ENCODE measurements around the gene BFAR. TPM values are rescaled to one million over a fixed set of nuclear protein-coding genes. Genes with fewer than 3 reads are reported as not detected.

BFAR gene
- total and polyA plus RNA-seq, 2 of the 8 experiments (the other 6 are each of a cell fraction or from before 2014, with no cell fraction given) = 56.9 to 78.2 TPM

DNA sequence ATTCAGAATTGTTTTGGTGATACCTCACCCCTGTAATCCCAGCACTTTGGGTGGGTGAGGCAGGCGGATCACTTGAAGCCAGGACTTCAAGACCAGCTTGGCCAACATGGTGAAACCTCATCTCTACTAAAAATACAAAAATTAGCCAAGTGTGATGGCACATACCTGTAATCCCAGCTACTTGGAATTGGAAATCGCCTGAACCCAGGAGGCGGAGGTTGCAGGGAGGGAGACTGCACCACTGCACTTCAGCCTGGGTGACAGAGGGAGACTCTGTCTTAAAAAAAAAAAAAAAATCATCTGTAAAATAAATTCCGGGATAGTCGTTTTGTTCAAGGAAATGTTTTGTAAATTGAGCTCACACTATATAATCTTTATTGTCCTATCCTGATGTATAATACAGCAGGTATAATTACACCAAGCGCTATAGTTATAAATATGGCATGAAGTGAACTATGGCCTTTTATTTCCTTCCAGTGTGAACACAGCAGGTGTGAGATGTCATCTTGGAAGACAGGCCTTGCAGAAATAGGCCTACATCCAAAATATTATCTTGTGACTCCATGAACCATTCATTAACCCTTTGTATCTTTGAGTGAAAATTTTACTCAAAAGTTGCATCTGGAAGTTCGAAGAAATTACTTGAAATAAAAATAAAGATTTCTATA lies 35.9 kb downstream of the BFAR start:
- Histone ChIP-seq H3K4me1 (replicated peaks in 1 of 4; ENCODE audit: control insufficient read depth in 3 of 4, insufficient read depth in 4 of 4, low read length in 3 of 4) (no peaks in the 10 kb centered on the region), H3K56ac (replicated peaks; ENCODE audit: insufficient read length, low read depth, low read length) (no peak overlapping the region), H2AFZ (ENCODE audit: low read length) (no peak overlapping the region), H3K36me3 (ENCODE audit: control insufficient read depth in 2 of 4, insufficient read depth in 4 of 4, low read length in 3 of 4) (peaks cover 21 to 42% (median 34%) of the 10 kb centered on the region in 4 experiments), H3K4me3 (ENCODE audit: extremely low read depth in 1 of 4, insufficient read depth in 2 of 4, low read depth in 3 of 4, low read length in 4 of 4) (no peak overlapping the region), H4K5ac (ENCODE audit: insufficient read length, low read depth, low read length) (no peak overlapping the region), H3K9ac (replicated peaks in 1 of 4; ENCODE audit: extremely low read depth in 1 of 4, low read depth in 3 of 4, low read length in 3 of 4) (no peak overlapping the region), H4K8ac (ENCODE audit: extremely low read depth, insufficient read depth, low read length) (no peak overlapping the region), H3K23ac (ENCODE audit: insufficient read length) (no peak overlapping the region), H3K14ac (ENCODE audit: insufficient read length) (no peak overlapping the region), H2BK12ac (ENCODE audit: low read depth, low read length) (no peak overlapping the region), H2BK20ac (ENCODE audit: low read length) (no peak overlapping the region), H3K27me3 (replicated peaks in 1 of 4; ENCODE audit: control insufficient read depth in 3 of 4, extremely low read depth in 1 of 4, insufficient read depth in 3 of 4, low read length in 3 of 4) (no peaks in the 10 kb centered on the region), H4K20me1 (replicated peaks in 1 of 2; ENCODE audit: control insufficient read depth in 1 of 2, insufficient read depth in 2 of 2, low read length in 2 of 2) (peaks cover 2 to 3% of the 10 kb centered on the region in 2 experiments), H3K79me1 (ENCODE audit: low read depth, low read length) (no peaks in the 10 kb centered on the region), H3K4me2 (ENCODE audit: insufficient read depth in 1 of 2, low read depth in 2 of 2, low read length in 2 of 2) (no peak overlapping the region), H3K18ac (ENCODE audit: extremely low read depth, low read length) (no peak overlapping the region), H3K4ac (replicated peaks; ENCODE audit: insufficient read length, low read depth, low read length) (no peak overlapping the region), H4K91ac (replicated peaks; ENCODE audit: insufficient read length, low read length) (no peak overlapping the region), H2BK5ac (ENCODE audit: low read depth, low read length) (no peak overlapping the region), H2BK120ac (replicated peaks; ENCODE audit: low read depth, low read length) (no peak overlapping the region), H2AK5ac (ENCODE audit: low read depth, low read length) (no peak overlapping the region), H3K79me2 (ENCODE audit: control insufficient read depth in 1 of 2, insufficient read depth in 2 of 2, low read length in 2 of 2) (no peaks in the 10 kb centered on the region), H3K27ac (ENCODE audit: low read depth, low read length) (no peak overlapping the region), H3K23me2 (ENCODE audit: low read depth, low read length) (no peaks in the 10 kb centered on the region), H2BK15ac (ENCODE audit: low read length) (no peak overlapping the region), H3K9me3 (ENCODE audit: insufficient read depth in 2 of 2, low read depth in 1 of 2, low read length in 1 of 2) (no peaks in the 10 kb centered on the region)
- DNase-seq (ENCODE audit: low read depth in 1 of 2, low spot score in 2 of 2) = no peak
- no peak for TF ChIP-seq TBP (IDR thresholded peaks at IDR 0.05; ENCODE audit: low read depth, low read length)
- TF ChIP-seq, protein P1, sequence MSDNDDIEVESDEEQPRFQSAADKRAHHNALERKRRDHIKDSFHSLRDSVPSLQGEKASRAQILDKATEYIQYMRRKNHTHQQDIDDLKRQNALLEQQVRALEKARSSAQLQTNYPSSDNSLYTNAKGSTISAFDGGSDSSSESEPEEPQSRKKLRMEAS (IDR thresholded peaks at IDR 0.05) = no peak
- ChIA-PET POLR2A (ENCODE audit: partially characterized antibody) (interaction anchor here (0.6 to 1.2 kb wide), 2 partner anchors 11 to 29 kb away, joined by 3 read pairs; no protein-coding TSS in a partner anchor), CTCF (ENCODE audit: partially characterized antibody) (no interaction called here)
- no peak for FAIRE-seq
- 95% methylated on average over 7 of the region's 7 CpGs; no CpG with 5 or more reads in 1 of the 2 experiments for WGBS, 2 experiments (ENCODE audit: extremely low coverage in 1 of 2, insufficient coverage in 1 of 2, insufficient read length in 1 of 2, insufficient replicate concordance in 2 of 2, low coverage in 1 of 2, low lambda C conversion rate in 2 of 2, missing lambda C conversion rate in 1 of 2)
